Occipital lobe (tissue), 2 donors: ENCODE measurements around the gene NSD2. TPM values are rescaled to one million over a fixed set of nuclear protein-coding genes. Genes with fewer than 3 reads are reported as not detected.
"Not testable (repeated sequence)": the region's sequence is repeated elsewhere in the genome, so short reads cannot be mapped to it uniquely, and the experiment has no call there.

ENCODE experiments used
- DNase-seq: peaks from one replicate; lab custom pipeline; 2025; lab: John Stamatoyannopoulos, UW
- total RNA-seq: library from RNA; depleted of rRNA; stranded (reverse); fragments of >200 nt; gene quantifications from one replicate; pipeline ENCODE4 v1.2.3, GENCODE V29; 2014

NSD2 gene
- total RNA-seq, 1 donor from 2014 or later = 105 TPM

DNA sequence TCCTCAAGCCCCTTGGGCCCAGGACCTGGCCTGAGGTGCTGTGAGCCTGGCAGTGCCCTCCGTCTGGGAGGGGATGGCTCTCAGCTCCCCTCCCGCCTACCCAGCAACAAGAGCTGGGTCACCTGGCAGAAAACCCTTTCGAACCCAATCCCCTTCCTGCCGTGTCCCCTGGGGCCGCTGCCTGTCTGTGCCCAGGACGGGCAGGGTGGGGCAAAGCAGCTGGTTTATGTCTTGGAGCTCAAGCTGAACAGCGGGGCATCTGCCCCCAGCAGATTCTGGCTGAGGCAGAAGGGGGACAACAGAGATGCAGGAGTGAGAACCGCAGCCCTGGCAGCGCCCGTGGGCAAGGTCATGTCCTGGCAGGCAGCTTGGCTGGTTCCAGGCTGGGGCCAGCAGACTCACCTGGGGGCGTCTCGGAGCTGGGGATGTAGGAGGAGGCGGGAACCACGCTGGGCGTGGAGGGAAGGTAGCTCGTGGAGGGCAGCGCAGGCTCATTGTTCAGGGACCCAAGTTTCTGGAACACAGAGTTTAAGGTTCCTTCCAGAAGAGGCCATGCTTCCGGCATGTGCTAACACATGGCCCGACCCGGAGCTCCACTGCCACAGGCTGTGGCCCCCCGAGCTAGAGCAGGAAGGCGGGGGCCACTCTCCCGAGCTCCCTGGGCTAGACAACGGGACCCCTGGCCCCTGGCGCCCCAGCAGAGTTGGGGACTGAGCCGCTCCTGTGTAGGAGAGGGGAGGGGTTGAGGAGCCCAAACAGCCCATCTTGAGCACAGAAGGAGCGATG, 113.4 kb downstream of the NSD2 start:
- DNase-seq = no peak

DNA sequence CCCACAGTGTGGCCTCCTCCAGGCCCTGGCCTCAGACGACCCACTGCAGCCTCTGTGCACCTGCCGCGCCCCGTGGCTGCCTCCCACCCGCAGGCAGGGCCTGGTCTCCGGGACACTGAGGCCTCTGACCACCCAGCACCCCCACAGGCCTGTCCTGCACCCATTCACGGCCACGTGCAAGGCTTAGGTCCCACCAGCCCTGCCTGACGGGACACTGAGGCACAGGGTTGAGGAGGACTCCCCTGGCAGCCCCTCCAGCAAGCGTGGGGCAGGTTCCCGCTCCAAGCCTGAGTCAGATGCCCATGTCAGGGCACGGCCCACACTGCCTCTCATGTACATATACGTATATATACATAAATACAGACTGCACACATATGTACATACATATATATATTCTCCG, 114.1 kb downstream of the NSD2 start:
- DNase-seq = no peak

DNA sequence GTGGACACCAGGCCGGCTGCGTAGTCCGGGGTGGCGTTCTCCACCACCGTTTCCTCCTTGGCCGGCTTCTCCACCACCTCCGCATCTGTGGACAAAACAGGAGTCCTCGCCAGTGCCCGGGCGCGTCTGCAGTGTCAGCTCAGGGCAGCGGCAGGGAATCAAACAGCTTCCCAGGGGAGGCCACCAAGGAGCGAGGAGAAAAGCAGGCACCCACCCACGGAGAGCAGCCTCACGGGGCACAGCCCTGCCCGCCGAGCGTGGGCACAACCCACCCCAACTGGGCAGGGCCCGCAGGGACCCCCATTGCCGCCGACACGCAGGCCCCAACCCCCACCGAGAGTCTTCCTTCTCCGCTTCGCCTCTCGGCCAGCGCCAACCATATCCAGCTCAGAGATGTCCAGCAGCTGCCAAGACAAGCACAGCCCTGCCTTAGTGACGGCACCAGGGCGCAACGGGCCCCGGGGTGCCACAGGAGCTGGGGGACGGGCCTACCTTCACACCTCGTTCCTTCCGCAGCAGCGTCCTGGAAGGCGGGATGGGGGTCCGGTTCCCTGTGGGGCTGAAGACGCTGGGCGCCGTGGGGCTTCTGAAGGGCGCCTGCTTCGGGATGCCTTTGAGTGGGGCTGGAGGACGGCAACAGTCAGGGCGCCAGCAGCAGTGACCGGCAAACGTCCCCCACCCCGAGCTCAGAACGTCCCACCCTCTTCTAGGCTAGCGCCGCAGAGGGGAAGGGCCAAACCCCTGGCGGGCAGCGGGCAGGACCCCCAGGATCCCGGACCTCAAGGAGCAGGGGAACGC, 114.8 kb downstream of the NSD2 start:
- DNase-seq = no peak

DNA sequence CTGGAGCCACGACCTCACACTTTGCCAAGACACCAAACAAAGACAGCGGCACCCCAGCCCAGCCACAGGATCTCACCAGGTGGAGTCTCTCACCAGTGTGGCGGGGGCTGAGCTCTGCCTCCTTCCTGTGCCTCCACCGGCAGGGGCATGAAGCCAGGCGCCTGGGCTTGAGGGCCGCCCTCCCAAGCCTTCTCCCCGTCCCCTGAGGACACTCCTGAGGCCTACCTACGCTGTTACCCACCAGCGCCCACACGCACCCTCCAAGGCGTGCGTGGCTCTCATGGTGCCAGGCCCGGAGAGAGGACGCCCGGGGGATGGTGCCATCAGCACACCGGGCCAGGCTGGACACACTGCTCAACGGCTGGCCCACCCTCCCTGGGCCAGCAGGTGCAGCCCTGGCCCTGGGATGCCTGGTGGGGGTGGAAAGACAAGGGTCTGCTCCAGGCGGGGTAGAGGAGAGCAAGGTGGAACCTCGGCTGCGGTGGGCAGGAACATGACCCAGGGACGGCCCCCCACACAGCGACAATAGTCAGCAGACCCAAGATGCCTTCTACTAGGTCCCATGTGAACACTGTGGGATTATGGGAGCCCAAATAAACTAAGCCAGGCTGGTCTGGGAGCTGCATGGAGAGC, 115.5 kb downstream of the NSD2 start:
- no peak for DNase-seq

DNA sequence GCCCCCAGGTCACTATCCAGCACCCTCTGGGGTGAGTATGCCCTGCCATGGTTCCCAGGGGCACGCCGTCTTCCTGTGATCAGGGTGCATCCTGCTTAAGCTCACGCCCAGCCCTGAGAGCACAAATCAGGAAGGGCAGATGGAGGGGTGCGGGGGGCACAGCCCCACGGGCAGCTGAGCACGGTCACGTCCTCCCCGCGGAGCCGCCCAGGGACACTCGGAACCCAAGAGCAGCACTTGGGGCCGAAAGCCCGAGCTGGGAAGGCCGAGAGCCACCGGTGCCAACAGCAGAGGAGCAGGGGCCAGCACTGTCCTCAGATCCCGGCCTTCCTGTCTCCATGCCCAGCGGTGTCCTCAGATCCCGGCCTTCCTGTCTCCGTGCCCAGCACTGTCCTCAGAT, 116.1 kb downstream of the NSD2 start:
- DNase-seq = no peak

DNA sequence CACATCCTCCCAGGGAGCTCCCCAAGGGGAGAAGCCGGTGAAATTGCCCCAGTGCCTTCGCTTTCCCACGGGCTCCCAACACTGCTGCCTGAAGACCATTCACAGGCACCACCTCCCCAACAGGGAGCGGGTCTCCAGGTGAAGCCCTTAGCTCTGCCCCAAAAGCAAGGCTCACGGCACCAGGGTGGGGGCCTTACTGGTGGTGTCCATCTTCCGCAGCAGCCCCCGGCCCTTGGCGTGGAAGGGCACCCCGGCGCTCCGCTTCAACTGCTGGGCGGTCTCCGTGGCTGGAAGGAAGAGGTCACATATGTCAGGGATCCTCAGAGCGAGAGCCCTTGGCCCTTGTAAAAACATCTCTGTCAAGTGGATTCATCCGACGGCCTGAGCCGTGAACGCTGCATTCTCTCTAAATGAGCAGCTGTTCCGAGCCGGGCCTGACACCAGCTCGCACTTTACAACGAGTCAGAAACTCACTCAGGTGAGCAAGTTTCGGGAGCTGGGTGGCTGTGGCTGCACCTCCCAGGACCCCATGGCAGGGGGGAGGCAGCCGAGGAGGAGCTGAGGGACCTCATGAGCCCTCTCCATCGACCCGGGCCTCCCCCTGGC, 116.6 kb downstream of the NSD2 start:
- no peak for DNase-seq

DNA sequence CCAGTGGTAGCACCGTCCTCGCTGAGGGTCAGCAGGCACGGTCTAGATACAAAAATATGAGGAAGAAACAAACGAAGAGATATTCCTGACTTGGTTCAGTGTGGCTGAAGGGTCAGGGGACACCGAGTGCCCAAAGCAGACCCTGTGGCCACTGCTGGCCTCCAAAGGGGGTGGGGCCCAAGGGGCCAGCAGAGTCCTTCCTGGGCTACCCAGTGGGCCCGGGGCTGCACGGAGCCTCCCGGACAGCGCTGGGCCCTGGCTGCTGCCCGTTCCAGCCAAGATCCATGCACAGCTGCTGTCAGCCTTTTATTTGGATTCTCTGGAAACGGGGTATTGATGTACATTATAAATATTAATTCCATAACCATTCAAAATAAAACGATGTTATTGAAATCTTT, 117.1 kb downstream of the NSD2 start:
- no peak for DNase-seq

DNA sequence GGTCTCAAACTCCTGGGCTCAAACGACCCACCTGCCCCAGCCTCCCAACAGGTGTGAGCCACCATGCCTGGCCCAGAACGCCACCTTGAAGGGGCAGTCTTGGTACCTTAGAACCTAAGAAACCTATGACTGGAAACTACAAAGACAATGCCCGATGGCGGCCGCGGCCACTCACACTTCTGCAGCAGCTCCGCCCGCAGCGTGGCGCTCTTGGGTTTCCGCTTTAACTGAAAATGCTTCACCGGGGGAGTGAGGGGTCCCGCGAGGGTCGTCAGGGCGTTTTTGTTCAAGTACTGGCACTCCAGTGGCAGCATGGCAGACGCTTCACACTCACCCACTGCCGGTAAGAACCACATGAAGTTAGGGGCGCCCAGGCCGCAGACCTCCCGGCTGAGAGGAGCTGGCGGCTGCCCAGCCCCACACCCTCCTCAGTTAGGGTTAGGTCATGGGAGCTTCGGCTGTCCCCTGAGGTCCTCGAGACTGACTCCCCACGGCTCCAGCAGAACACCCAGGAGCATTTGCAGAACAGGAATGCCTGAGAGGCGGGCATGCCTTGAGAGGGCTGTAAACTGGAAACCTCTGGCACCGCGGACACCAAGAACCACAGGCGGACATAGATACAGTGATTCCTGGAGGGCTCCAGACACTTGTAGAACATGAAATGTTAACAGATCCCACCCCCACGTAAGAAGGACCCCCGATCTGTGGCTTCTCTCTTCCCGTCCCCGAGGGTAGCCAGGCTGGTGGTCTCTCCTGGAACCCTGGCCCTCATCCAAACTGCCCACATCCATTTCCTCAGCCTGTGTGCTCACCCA, 118.5 kb downstream of the NSD2 start:
- DNase-seq = no peak

DNA sequence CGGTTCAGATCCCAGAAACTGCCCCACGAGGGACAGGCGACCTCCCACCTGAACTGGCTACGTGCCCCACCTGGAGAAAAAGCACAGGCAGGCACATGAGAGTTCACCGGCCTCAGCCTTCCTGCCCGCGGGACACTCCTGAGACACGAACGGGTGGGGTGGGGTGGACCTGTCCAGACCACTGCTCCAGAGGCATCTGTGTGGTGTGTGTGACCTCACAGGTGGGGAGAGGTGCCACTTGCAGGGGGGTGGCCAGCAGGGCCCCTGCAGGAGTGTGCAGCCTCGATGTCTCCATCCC, 119.1 kb downstream of the NSD2 start:
- no peak for DNase-seq

DNA sequence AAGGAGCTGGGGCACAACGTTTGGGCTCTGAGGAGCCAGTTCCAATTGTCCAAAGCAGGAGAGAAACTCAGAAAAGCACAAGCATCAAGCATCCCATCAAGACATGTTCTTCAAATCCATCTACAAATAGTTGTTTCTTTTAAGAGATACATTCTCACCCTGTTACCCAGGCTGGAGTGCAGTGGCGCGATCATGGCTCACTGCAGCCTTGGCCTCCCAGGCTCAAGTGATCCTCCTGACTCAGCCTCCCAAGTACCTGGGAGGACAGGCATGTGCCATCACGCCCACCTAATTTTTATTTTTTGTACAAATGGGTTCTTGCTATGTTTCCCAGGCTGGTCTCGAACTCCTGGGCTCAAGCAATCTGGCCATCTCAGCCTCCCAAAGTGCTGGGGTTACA, 119.5 kb downstream of the NSD2 start:
- DNase-seq = no peak

DNA sequence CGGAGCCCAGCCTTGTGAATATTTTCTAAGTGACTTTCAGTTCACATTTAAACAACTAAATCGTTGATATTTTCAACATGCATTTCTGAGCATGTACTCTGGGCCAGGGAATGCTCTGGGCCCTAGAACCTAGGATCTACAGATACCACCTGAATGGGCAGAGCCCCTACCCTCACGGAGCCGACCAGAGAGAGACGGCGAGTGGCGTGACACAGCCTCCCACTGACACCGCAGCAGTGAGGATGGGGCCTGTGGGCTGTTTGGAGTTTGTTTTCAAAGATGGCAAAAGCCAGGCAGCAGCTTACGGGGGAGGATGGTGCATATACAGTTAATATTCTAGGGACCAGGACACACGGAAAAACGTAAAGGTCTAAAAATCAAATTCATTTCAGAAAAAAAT, 119.9 kb downstream of the NSD2 start:
- DNase-seq = no peak

DNA sequence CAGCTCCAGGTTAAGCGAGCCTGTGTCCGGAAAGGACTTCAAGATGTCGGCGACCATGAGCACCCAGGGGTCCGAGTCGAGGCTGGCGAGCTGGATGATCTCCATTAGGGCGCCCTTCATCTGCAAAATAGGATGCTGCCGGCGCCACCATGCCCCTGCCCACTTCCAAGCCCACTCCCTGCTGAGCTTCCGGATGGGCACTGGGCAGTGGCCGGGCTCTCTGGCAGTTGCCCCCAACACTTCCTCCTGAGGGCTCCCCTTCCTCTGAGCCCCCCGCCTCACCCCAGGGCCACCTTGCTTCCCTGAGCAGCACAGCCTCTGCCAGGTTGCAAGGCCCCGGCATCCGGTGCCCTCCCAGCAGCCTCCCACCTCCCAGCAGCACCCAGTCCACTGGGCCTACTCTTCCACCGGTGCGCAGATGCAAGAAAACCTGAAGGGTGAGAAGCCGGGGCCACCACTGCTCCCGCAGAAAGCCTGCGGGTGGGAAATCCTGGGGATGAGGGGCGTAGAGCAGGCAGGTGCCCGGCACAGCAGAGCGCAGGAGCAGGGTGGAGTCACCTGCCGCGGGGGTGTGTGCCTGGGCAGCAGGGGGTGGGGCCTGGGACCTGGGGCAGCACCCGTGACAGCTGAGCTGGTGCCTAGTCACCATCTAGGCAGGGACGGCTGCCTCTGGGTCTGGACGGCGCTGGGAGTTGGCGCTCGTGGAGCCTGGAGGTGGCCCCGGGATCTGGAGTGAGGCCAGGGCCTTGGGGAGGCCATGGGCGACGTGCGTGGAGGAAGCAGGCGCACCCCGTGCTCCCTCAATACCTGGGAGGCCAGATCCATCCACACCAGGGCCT, 120.6 kb downstream of the NSD2 start:
- no peak for DNase-seq

DNA sequence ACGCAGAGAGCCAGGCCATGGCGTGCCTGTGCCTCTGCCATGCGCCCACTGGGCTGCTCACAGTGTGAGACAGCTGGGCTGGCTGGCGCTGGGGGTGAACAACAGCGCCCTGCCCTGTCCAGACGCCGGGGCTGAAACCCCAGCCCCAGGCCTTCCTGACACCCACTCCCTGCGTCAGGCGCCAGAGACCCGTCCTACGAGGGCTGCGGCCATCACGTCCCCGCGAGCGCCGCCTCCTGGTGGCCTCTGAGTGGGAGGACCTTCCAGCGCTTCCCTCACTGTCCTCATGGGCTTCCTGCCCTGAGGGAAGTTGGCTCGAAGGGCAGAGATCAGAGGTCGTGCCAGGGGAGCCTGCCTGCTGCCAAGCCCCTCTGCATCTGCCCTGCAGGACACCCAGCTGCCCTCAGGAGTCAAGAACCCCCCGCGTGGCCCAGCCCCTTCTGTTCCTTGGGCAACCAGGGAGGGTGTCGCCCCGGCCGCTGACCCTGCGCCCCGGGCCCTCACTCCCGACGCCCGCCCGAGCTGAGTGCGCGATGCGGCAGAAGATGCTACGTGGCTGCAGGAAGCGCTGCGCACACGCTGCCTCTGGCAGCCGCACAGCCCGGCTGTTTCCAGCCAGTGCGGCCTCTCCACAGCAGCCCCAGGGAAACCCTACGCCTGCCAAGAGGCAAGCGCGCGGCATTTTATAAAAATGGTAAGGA, 121.4 kb downstream of the NSD2 start:
- no peak for DNase-seq

DNA sequence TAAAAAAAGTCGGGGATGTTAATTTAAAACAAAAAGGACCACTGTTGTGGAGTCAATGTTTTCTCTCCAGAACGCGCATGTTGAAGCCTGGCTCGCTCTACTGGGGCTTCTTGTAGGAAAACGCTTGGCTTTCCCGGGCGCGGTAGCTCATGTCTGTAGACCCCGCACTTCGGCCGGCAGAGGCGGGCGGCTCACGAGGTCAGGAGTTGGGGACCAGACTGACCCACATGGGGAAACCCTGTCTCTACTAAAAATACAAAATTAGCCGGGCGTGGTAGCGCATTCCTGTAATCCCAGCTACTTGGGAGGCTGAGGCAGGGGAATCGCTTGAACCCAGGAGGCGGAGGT, 122.0 kb downstream of the NSD2 start:
- DNase-seq = no peak

DNA sequence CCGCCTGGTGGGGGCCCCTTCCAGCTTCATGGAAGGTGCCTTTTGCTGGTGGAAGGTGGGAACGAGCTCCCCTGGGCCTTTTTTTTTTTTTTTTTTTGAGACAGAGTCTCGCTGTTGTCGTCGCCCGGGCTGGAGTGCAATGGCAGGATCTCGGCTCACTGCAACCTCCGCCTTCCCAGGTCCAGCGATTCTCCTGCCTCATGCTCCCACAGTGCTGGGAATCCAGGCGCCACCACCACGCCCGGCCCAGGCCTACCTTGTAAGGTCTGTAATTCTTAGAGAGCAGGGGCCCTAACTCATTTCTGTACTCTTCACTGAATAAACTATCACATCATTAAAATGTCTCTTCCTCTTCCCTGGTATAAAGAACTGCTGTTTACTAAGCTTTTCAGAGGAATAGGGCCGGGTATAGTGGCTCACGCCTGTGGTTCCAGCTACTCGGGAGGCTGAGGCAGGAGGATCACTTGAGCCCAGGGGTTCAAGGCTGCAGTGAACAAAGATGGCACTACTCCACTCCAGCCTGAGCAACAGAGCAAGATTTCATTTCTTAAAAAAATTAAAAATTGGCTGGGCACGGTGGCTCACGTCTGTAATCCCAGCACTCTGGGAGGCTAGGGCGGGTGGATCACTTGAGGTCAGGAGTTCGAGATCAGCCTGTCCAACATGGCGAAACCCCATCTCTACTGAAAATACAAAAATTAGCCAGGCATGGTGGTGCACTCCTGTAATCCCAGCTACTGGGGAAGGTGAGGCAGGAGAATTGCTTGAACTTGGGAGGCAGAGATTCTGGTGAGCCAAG, 122.7 kb downstream of the NSD2 start:
- DNase-seq = not testable (repeated sequence)

DNA sequence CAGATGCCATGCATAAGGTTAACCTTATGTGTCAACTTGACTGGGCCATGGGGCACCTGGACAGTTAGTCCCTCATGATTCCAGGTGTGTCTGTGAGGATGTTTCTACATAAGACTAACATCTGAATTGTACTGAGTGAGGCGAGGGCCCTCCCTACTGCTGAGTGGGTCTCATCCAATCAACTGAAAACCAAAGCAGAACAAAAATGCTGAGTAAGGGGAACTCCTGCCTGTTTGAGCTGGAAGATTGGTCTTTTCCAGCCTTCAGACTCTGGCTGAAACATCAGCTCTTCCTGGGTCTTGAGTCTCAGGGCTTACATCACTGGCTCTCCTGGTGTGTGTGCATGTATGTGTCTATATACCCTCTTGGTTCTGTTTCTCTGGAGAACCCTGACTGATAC, 123.7 kb downstream of the NSD2 start:
- no peak for DNase-seq

DNA sequence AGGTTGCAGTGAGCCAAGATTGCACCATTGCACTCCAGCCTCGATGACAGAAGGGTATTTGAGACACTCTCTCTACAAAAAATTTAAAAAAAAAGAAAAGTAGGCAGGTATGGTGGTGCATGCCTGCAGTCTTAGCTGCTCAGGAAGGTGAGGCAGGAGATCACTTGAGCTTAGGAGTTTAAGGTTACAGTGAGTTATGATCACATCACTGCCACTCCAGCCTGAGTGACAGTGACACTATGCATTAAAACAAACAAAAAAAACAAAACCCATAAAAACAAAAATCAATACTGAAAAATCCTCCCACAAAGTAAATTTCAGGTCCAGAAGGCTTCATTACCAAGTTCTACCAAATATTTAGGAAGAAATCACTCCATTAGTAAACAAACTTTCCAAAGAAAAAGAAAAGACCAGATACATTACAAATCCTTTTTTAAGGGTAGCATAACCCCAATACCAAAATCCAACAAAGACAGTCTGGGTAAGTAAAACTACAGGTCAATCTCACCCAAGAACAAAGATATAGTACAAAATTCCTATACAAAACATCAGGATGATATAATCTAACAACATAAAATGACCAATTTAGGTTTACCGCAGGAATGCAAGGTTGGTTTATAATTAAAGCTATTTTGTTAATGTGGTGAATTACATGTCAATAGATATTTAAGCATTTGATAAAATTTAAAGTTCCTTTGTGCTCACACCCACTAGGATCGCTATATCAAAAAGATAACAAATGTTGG, 125.8 kb downstream of the NSD2 start:
- no peak for DNase-seq

DNA sequence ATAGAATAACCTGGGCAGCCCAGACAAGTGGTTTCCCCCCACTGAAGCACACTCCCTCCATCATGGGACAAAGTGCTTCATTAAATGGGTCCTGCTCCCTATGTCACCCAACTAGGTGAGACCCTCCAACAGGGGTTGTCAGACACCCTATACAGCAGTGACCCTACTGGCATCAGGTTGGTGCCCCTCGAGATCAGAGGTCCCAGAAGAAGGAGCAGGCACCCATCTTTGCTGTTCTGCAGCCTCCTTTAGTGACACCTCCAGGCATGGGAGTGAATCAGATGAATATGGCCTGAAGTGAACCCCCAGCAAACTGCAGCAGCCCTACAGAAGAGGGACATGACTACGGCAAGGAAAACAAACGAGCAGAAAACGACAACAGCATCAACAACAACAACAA, 126.5 kb downstream of the NSD2 start:
- DNase-seq = no peak
